HG03196 (cell line): Measurements from ENCODE around the gene POTEG.
"Not testable (repeated sequence)": the region's sequence is repeated elsewhere in the genome, so short reads cannot be mapped to it uniquely, and the experiment has no call there.

ENCODE experiments used
- ATAC-seq: cut with Tn5 transposase; IDR thresholded peaks from one replicate; pipeline ENCODE4 v1.9.1; 2021; ENCODE audit not compliant: unreplicated experiment

Gene POTEG

GRCh38 chr14:19374451-19374903 lies 59.7 kb downstream of the POTEG start:
- ATAC-seq, result not testable (repeated sequence)

GRCh38 chr14:19372813-19373500 lies 61.2 kb downstream of the POTEG start:
- ATAC-seq, result not testable (repeated sequence)

GRCh38 chr14:19371767-19372166 lies 62.4 kb downstream of the POTEG start:
- not testable (repeated sequence) for ATAC-seq

DNA sequence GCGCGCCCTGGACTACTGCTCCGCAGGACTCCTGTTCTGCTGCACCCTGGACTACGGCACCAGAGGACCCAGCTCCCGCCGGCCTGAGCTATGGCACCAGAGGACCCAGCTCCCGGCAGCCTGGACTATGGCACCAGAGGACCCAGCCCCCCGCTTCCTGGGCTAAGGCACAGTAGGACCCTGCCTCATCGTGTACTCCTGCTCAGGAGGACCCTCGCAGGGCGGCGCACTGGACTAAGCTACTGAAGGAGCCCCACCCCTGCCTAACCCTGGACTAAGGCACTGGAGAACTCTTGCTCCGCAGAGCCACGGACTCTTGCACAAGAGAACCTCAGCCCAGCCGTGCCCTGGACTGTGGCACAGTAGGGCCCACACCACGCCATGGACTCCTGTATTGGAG lies 71.3 kb downstream of the POTEG start:
- not testable (repeated sequence) for ATAC-seq

- not testable (repeated sequence) for ATAC-seq
Observed at GRCh38 chr14:19362323-19362722, 71.8 kb downstream of the POTEG start.

DNA sequence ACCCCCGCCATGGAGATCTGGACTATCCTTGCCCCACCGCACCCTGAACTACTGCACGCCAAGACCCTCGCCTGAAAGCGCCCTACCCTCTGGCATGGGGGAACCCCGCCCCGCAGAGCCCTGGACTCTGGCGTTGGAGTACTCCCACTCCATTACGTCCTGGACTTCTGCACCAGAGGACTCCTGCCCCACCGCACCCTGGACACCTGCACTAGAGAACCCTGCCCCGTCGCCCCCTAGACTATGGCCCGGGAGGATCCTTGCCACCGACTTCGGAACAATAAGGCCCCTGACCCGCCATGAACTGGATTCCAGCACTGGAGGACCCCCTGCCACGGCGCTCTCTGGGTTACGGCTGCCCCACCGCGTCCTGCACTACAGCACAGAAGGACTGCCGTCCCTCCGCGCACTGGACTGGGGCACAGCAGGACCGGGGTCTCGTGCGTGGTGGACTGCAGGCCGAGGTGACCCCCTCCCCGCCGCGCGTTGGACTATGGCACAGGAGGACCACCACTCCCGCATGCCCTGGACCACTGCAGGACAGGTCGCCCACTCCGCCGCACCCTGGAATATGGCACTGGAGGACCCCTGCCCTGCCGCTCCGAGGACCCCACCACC lies 72.4 kb downstream of the POTEG start:
- ATAC-seq, result not testable (repeated sequence)

DNA sequence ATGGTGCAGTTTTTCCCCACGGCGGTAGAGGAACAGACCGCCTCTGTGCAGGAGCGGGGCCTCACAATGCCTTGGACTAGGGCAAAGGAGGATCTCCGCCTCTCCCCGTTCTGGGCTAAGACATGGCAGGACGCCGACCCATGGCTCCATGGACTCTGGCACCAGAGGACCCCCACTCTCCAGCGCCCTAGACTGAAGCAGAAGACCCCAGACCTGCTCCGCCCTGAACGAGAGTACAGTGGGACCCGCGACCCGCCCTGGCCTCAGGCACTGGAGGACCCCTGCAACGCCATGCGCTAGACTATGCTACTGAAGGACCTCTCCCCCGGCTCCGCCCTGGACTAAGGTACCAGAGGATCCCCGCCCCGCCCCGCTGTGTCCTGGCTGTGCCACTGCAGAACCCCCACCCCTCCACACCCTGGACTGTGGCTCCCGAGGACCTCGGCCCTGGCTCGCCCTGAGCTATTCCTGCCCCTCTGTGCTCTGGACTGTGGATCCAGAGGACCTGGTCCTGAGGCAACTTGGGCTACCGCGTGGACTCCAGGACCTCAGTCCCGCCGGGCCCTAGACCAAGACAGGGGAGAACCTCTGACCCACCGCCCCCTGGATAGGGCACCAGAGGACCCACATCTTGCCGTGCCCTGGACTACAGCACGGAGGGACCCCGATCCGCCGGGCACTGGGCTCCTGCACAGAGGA lies 73.1 kb downstream of the POTEG start:
- not testable (repeated sequence) for ATAC-seq
